ENCODE measurements around the gene TMEM203.

- TF ChIP-seq CTCF (IDR thresholded peaks at IDR 0.05) (no peak), ZFX (IDR thresholded peaks at IDR 0.05; ENCODE audit: borderline replicate concordance) (no peak)
These were observed 15.1 kb upstream of the TMEM203 start for GRCh38 chr9:137220317-137221094.

All from 22Rv1 (cell line).